K562 (cell line): ENCODE measurements around the gene CD300A. TPM values are rescaled to one million over a fixed set of nuclear protein-coding genes. Genes with fewer than 3 reads are reported as not detected.

Experiments used
- ATAC-seq: fragments of 200-7000 bp; cut with Tn5 transposase; 3 replicates; pipeline ENCODE4 v1.9.1; 2020; ENCODE audit warnings: moderate library complexity
- BruUV-seq: library from RNA; stranded (reverse); fragments of 400-500 nt; replicated peaks from 2 replicates; lab custom pipeline; 2021; lab: Mats Ljungman, UMichigan
- CTCF ChIA-PET: fragments of 300-600 bp; formaldehyde crosslinking; extraction: SDS; loops from one replicate; lab custom pipeline; 2021; ENCODE audit warnings: low intra/inter-chr PET ratio; lab: Yijun Ruan, JAX
- POLR2A ChIA-PET: fragments of 300-600, 350-650 bp; sonication (Branson Sonifier 250); formaldehyde crosslinking; extraction: SDS; loops from one replicate; lab custom pipeline; 2021; ENCODE audit warnings: antibody characterized with exemption, inconsistent platforms; lab: Yijun Ruan, JAX
- DNase-seq, 4 experiments: peaks; one replicate each; pipeline versions ENCODE4 v3.0.0 to v3.0.0-alpha.2; 2011 to 2018; ENCODE audit warnings: low spot score in 3 of 4, mixed read lengths in 3 of 4; ENCODE audit errors: extremely low read depth in 1 of 4
- FAIRE-seq: peaks from 2 replicates; lab custom pipeline; 2011; peaks lifted over from hg19 to GRCh38; lab: Jason Lieb, UNC
- H2AFZ ChIP-seq: 2 replicates; pipeline ENCODE4 v1.6.0; 2011; ENCODE audit warnings: low read depth, low read length, control low read depth, inconsistent platforms
- H3K27ac ChIP-seq: fragments of 200-600 bp; 3 replicates; pipeline ENCODE4 v1.8.0; 2011; ENCODE audit warnings: low read depth, mild to moderate bottlenecking, control low read depth, inconsistent platforms, low read length, moderate library complexity, mixed read lengths; ENCODE audit errors: extremely low read depth
- H3K27me3 ChIP-seq, 2 experiments: fragments of 300-600 bp in 1 of 2; 2 replicates in 1 of 2; 3 replicates in 1 of 2; pipeline versions ENCODE4 v1.6.0 to v1.8.0; 2011; ENCODE audit warnings: inconsistent platforms in 2 of 2, low read length in 2 of 2, mild to moderate bottlenecking in 1 of 2, mixed read lengths in 1 of 2, moderate library complexity in 1 of 2; ENCODE audit not compliant: control insufficient read depth in 2 of 2, insufficient read depth in 2 of 2
- H3K36me3 ChIP-seq: fragments of 300-600 bp; 3 replicates; pipeline ENCODE4 v1.8.0; 2011; ENCODE audit warnings: mild to moderate bottlenecking, low read length, inconsistent platforms; ENCODE audit not compliant: control insufficient read depth, insufficient read depth
- H3K4me1 ChIP-seq, 2 experiments: fragments of 200-600 bp in 1 of 2; replicated peaks in 1 of 2; 2 replicates in 1 of 2; 3 replicates in 1 of 2; pipeline versions ENCODE4 v1.5.1 to v1.8.0; 2011; ENCODE audit warnings: inconsistent platforms in 2 of 2, low read length in 2 of 2, mild to moderate bottlenecking in 1 of 2, mixed read lengths in 1 of 2, moderate library complexity in 1 of 2; ENCODE audit not compliant: control insufficient read depth in 2 of 2, insufficient read depth in 2 of 2
- H3K4me2 ChIP-seq: 2 replicates; pipeline ENCODE4 v1.6.1; 2011; ENCODE audit warnings: low read length, control low read depth, inconsistent platforms, mixed read lengths; ENCODE audit not compliant: insufficient read depth
- H3K4me3 ChIP-seq: fragments of 200-600 bp; sonication (generic), shearing (Covaris generic); 2 replicates; pipeline ENCODE4 v1.5.1; 2016; ENCODE audit warnings: control low read depth, inconsistent platforms
- H3K79me2 ChIP-seq: fragments of 200-600 bp; 3 replicates; pipeline ENCODE4 v1.8.0; 2011; ENCODE audit warnings: low read length, inconsistent platforms; ENCODE audit not compliant: control insufficient read depth, insufficient read depth
- H3K9ac ChIP-seq, 2 experiments: 2 replicates each; pipeline versions ENCODE4 v1.6.0 to v1.6.1; 2011; ENCODE audit warnings: low read depth in 2 of 2, low read length in 2 of 2, control low read depth in 1 of 2, inconsistent platforms in 1 of 2, mild to moderate bottlenecking in 1 of 2, mixed read lengths in 1 of 2; ENCODE audit not compliant: insufficient read depth in 1 of 2
- H3K9me1 ChIP-seq: one replicate; pipeline ENCODE4 v1.6.0; 2011; ENCODE audit warnings: inconsistent platforms, mild to moderate bottlenecking, low read length, moderate library complexity; ENCODE audit not compliant: control insufficient read depth, insufficient read depth
- H3K9me3 ChIP-seq: replicated peaks from 2 replicates; pipeline ENCODE4 v1.5.1; 2011; ENCODE audit warnings: low read depth, low read length, inconsistent platforms; ENCODE audit not compliant: control insufficient read depth, insufficient read depth
- H4K20me1 ChIP-seq: replicated peaks from 2 replicates; pipeline ENCODE4 v1.6.1; 2011; ENCODE audit warnings: low read length, inconsistent platforms, mixed read lengths; ENCODE audit not compliant: control insufficient read depth, insufficient read depth
- BRD9 ChIP-seq: fragments of 450-650 bp; IDR thresholded peaks from 2 replicates; pipeline ENCODE4 v1.6.1; 2018; ENCODE audit warnings: low read depth; ENCODE audit not compliant: partially characterized antibody
- ELF4 ChIP-seq: fragments of 450-650 bp; formaldehyde crosslinking; IDR thresholded peaks from 2 replicates; pipeline ENCODE4 v1.4.0; 2022; ENCODE audit warnings: missing genetic modification characterization
- EWSR1 ChIP-seq: fragments of 450-650 bp; IDR thresholded peaks from 2 replicates; pipeline ENCODE4 v1.6.1; 2018; ENCODE audit warnings: borderline replicate concordance, mild to moderate bottlenecking, low read depth, moderate library complexity; ENCODE audit not compliant: partially characterized antibody
- HNRNPK ChIP-seq: fragments of 200-400 bp; formaldehyde crosslinking; IDR thresholded peaks from one replicate; pipeline ENCODE4 v1.6.1; 2018; ENCODE audit warnings: mild to moderate bottlenecking, low read depth, low read length; ENCODE audit not compliant: poor library complexity, severe bottlenecking
- MAFG ChIP-seq: fragments of 450-650 bp; conservative IDR thresholded peaks from 2 replicates; pipeline ENCODE4 v1.6.1; 2016; ENCODE audit warnings: missing genetic modification characterization, missing compliant biosample characterization
- MYC ChIP-seq, 2 experiments: fragments of 250-450 bp in 1 of 2; sonication (Bioruptor Pico) in 1 of 2; IDR thresholded peaks; 2 replicates each; pipeline versions ENCODE4 v1.5.1 to v1.6.1; 2012 to 2021; ENCODE audit warnings: low read depth in 2 of 2, borderline replicate concordance in 1 of 2, improper control_type of control experiment in 1 of 2, low read length in 1 of 2, mild to moderate bottlenecking in 1 of 2, moderate library complexity in 1 of 2
- NBN ChIP-seq: fragments of 450-650 bp; IDR thresholded peaks from 2 replicates; pipeline ENCODE4 v1.6.1; 2016; ENCODE audit warnings: low read depth, mild to moderate bottlenecking
- NONO ChIP-seq, 2 experiments: fragments of 200-400 bp in 1 of 2; fragments of 450-650 bp in 1 of 2; formaldehyde crosslinking in 1 of 2; IDR thresholded peaks; 2 replicates each; pipeline ENCODE4 v1.6.1; 2017; ENCODE audit warnings: low read depth in 2 of 2, mild to moderate bottlenecking in 2 of 2, moderate library complexity in 2 of 2, low read length in 1 of 2
- NR4A1 ChIP-seq, 2 experiments: fragments of 250-450 bp in 1 of 2; fragments of 450-650 bp in 1 of 2; sonication (Bioruptor Pico) in 1 of 2; IDR thresholded peaks; 2 replicates each; pipeline versions ENCODE4 v1.4.0 to v1.6.1; 2016 to 2020; ENCODE audit warnings: mild to moderate bottlenecking in 2 of 2, missing compliant biosample characterization in 1 of 2, missing genetic modification characterization in 1 of 2, moderate library complexity in 1 of 2
- PRMT5 ChIP-seq: sonication (generic); formaldehyde crosslinking; IDR thresholded peaks from 2 replicates; pipeline ENCODE4 v1.5.0; 2020; ENCODE audit warnings: missing genetic modification reagents
- RBM25 ChIP-seq: fragments of 200-400 bp; formaldehyde crosslinking; IDR thresholded peaks from 2 replicates; pipeline ENCODE4 v1.6.1; 2018; ENCODE audit warnings: low read length, low read depth, moderate library complexity; ENCODE audit not compliant: severe bottlenecking
- ZNF24 ChIP-seq: fragments of 450-650 bp; IDR thresholded peaks from 2 replicates; pipeline ENCODE4 v1.6.1; 2016
- ZNF253 ChIP-seq: fragments of 250-450 bp; sonication (Bioruptor Pico); conservative IDR thresholded peaks from 2 replicates; pipeline ENCODE4 v1.6.1; 2021; ENCODE audit warnings: mild to moderate bottlenecking
- ZNF766 ChIP-seq: fragments of 200-800 bp; sonication (Bioruptor generic); conservative IDR thresholded peaks from 2 replicates; pipeline ENCODE4 v1.6.1; 2016; ENCODE audit warnings: missing genetic modification characterization, missing compliant biosample characterization
- WGBS: fragments of 100-300 bp; shearing (Covaris generic); methylation state at CpG from one replicate; pipeline ENCODE4 v1.1.6; 2016; ENCODE audit warnings: low coverage, mixed read lengths; ENCODE audit not compliant: insufficient coverage; ENCODE audit errors: missing lambda C conversion rate; 5-methylcytosine and 5-hydroxymethylcytosine counted together
- in situ Hi-C: fragments of 300-500 bp; cut with MboI; formaldehyde crosslinking; loops from 4 replicates; pipeline ENCODE4 v1.15.0; 2018; ENCODE audit warnings: inconsistent platforms, mixed read lengths
- intact Hi-C: fragments of 100-400 bp; cut with micrococcal nuclease; formaldehyde crosslinking; loops from 2 replicates; pipeline ENCODE4 v1.14.2; 2022
- polyA plus RNA-seq, 8 experiments: library from polyadenylated mRNA; depleted of rRNA in 4 of 8; stranded (reverse) in 5 of 8; unstranded in 3 of 8; fragments of >200 nt; fragmentation: Nextera tagmentation in 2 of 8; fragmentation: Illumina TruSeq in 1 of 8; extraction: Ambion mirVana in 2 of 8; extraction: Trizol in 1 of 8; gene quantifications; 2 replicates each; pipeline versions ENCODE4 v1.2.1 to v1.2.3, GENCODE V29; 2011 to 2014; ENCODE audit warnings: inconsistent platforms in 1 of 8, missing spikeins in 1 of 8
- total RNA-seq, 7 experiments: library from RNA; depleted of rRNA in 6 of 7; stranded (reverse); fragments of >200 nt in 6 of 7; fragmentation: Illumina TruSeq in 2 of 7; extraction: Trizol in 2 of 7; gene quantifications; 2 replicates each; pipeline versions ENCODE4 v1.2.1 to v1.2.3, GENCODE V29; 2011 to 2021; ENCODE audit warnings: low replicate concordance in 1 of 7
- TF ChIP-seq, protein P1 (sequence below): fragments of 450-650 bp; formaldehyde crosslinking; IDR thresholded peaks from 2 replicates; pipeline ENCODE4 v1.4.0; 2020; ENCODE audit warnings: mild to moderate bottlenecking, moderate library complexity
- TF ChIP-seq, protein P2 (sequence below): IDR thresholded peaks from 2 replicates; pipeline ENCODE4 v1.6.1; 2014; ENCODE audit warnings: antibody characterized with exemption
- TF ChIP-seq, protein P3 (sequence below): fragments of 250-450 bp; sonication (Bioruptor Pico); IDR thresholded peaks from 2 replicates; pipeline ENCODE4 v1.8.0; 2021; ENCODE audit warnings: mild to moderate bottlenecking, moderate library complexity

Gene CD300A
- total and polyA plus RNA-seq, 9 of the 15 experiments (the other 6 are each of a cell fraction or from before 2014, with no cell fraction given), result 0.21 to 1.7 (median 0.41) TPM; not detected in 1

DNA sequence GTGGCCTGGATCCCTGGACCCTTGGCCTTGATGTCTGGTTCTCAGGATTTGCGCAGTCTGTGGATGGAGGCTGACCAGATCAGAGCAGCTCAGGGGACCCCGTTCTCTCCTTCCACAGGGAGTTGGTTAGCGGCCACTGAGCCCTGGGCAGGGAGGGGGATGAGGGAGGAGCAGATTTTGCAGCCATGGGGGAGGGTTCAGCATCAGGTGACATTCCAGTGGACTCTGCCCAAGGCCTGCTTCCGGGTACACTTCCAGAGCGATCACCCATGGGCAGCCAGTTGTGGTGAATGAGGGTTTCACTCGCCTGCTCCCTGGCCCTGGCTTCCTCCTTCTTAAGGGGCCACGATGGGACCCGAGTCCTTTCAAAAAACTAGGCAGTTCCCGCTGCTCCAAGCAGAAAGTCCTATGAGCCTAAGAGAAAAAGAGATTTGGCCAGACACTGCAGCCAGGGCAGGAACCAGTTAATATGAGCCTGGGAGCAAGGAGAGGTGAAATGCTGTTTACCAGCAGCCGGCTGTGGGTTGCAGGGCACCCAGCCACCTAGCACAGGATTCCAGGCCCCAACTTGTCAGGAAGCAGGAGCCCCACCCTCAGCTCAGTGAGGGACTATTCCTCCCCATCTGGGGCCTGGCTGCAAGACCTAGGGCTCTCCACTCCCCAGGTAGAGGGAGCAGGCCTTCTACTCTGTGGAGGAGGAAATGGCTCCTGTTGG lies 39.2 kb upstream of the CD300A start:
- 22% methylated on average over 10 of the region's 10 CpGs for WGBS
- no peaks in the 10 kb centered on the region; the same call in 2 of the 3 replicates for H3K79me2 ChIP-seq
- intact Hi-C loops (no loop called here), in situ Hi-C loops (no loop called here)
- peaks cover 2 to 56% of the 10 kb centered on the region in 2 experiments; a peak in 3 of 5 replicates for H3K27me3 ChIP-seq
- no peak overlapping the region for H3K4me3 ChIP-seq
- peak overlapping the region; percentile 60 for H2AFZ ChIP-seq
- ChIA-PET CTCF (no interaction called here), POLR2A (interaction anchor here (0.6 to 0.7 kb wide), 2 partner anchors 19 to 33 kb away, joined by 4 read pairs; no protein-coding TSS in a partner anchor)
- peak overlapping the region; percentile 32; the same call in 1 of the 2 replicates for H3K4me2 ChIP-seq
- no peak overlapping the region for H3K27ac ChIP-seq
- peak; percentile 23; the same call in 2 of the 3 replicates for ATAC-seq
- peak overlapping the region in 1 of 2 experiments; percentile 4; a peak in 1 of 4 replicates for H3K9ac ChIP-seq
- H3K36me3 ChIP-seq, result no peaks in the 10 kb centered on the region
- no peaks in the 10 kb centered on the region for H3K9me1 ChIP-seq
- FAIRE-seq, result no peak
- no peaks in the 10 kb centered on the region for H3K9me3 ChIP-seq
- H4K20me1 ChIP-seq, result no peaks in the 10 kb centered on the region
- no TSS peak for BruUV-seq
- H3K4me1 ChIP-seq, result peaks cover 6 to 26% of the 10 kb centered on the region in 2 experiments; a peak in 4 of 5 replicates
- no peak for DNase-seq
- TF ChIP-seq RBM25, result no peak
- no peak for TF ChIP-seq ZNF24
- no peak for TF ChIP-seq NONO (IDR thresholded peaks at IDR 0.05; ENCODE audit: low read depth in 2 of 2, low read length in 1 of 2)
- TF ChIP-seq, protein P1, sequence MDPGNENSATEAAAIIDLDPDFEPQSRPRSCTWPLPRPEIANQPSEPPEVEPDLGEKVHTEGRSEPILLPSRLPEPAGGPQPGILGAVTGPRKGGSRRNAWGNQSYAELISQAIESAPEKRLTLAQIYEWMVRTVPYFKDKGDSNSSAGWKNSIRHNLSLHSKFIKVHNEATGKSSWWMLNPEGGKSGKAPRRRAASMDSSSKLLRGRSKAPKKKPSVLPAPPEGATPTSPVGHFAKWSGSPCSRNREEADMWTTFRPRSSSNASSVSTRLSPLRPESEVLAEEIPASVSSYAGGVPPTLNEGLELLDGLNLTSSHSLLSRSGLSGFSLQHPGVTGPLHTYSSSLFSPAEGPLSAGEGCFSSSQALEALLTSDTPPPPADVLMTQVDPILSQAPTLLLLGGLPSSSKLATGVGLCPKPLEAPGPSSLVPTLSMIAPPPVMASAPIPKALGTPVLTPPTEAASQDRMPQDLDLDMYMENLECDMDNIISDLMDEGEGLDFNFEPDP (CRISPR knock-in tag), result no peak
- no peak for TF ChIP-seq PRMT5 (CRISPR knock-in tag)
- no peak for TF ChIP-seq MYC (IDR thresholded peaks at IDR 0.05; ENCODE audit: low read depth, low read length)
- TF ChIP-seq MYC (CRISPR knock-in tag; IDR thresholded peaks at IDR 0.05; ENCODE audit: borderline replicate concordance, low read depth), result no peak
- TF ChIP-seq HNRNPK, result no peak
- 0 out of 2 replicates have a peak, but pooled peaks have one; percentile 26 for TF ChIP-seq ZNF766 (CRISPR knock-in tag)
- TF ChIP-seq NR4A1 (CRISPR knock-in tag; IDR thresholded peaks at IDR 0.05), result no peak
- TF ChIP-seq NR4A1 (tag; IDR thresholded peaks at IDR 0.05), result 0 out of 2 replicates have a peak, but pooled peaks have one; percentile 22
- no peak for TF ChIP-seq NBN
- TF ChIP-seq EWSR1, result no peak
- TF ChIP-seq, protein P2, sequence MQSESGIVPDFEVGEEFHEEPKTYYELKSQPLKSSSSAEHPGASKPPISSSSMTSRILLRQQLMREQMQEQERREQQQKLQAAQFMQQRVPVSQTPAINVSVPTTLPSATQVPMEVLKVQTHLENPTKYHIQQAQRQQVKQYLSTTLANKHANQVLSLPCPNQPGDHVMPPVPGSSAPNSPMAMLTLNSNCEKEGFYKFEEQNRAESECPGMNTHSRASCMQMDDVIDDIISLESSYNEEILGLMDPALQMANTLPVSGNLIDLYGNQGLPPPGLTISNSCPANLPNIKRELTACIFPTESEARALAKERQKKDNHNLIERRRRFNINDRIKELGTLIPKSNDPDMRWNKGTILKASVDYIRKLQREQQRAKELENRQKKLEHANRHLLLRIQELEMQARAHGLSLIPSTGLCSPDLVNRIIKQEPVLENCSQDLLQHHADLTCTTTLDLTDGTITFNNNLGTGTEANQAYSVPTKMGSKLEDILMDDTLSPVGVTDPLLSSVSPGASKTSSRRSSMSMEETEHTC, result no peak
- TF ChIP-seq MAFG (tag), result no peak
- no peak for TF ChIP-seq BRD9
- no peak for TF ChIP-seq ELF4 (CRISPR knock-in tag)
- TF ChIP-seq ZNF253 (CRISPR knock-in tag), result no peak
- TF ChIP-seq, protein P3, sequence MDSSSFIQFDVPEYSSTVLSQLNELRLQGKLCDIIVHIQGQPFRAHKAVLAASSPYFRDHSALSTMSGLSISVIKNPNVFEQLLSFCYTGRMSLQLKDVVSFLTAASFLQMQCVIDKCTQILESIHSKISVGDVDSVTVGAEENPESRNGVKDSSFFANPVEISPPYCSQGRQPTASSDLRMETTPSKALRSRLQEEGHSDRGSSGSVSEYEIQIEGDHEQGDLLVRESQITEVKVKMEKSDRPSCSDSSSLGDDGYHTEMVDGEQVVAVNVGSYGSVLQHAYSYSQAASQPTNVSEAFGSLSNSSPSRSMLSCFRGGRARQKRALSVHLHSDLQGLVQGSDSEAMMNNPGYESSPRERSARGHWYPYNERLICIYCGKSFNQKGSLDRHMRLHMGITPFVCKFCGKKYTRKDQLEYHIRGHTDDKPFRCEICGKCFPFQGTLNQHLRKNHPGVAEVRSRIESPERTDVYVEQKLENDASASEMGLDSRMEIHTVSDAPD (CRISPR knock-in tag), result no peak
